ELF-1 (cell line): ENCODE data around the gene EEF1AKMT2.

Source experiments
- DNase-seq: peaks from one replicate; pipeline ENCODE4 v3.0.0-alpha.2; 2016; ENCODE audit warnings: low read depth, low spot score

Gene EEF1AKMT2

GRCh38 chr10:124721330-124722045 lies 70.2 kb downstream of the EEF1AKMT2 start:
- no peak for DNase-seq

GRCh38 chr10:124719213-124719851 lies 72.4 kb downstream of the EEF1AKMT2 start:
- DNase-seq, result no peak

GRCh38 chr10:124717911-124718741 lies 73.6 kb downstream of the EEF1AKMT2 start:
- no peak for DNase-seq

- no peak for DNase-seq
These were observed 74.5 kb downstream of the EEF1AKMT2 start for GRCh38 chr10:124717041-124717757.

GRCh38 chr10:124716369-124716768 lies 75.3 kb downstream of the EEF1AKMT2 start:
- DNase-seq, result no peak

- no peak for DNase-seq
These were observed 76.2 kb downstream of the EEF1AKMT2 start for GRCh38 chr10:124715439-124715838.

GRCh38 chr10:124713679-124714255 lies 77.9 kb downstream of the EEF1AKMT2 start:
- DNase-seq, result no peak

- no peak for DNase-seq
These were observed 78.8 kb downstream of the EEF1AKMT2 start for GRCh38 chr10:124712704-124713407.

GRCh38 chr10:124711145-124711544 lies 80.5 kb downstream of the EEF1AKMT2 start:
- DNase-seq, result no peak

- DNase-seq, result no peak
These were observed 81.3 kb downstream of the EEF1AKMT2 start for GRCh38 chr10:124710266-124710881.

GRCh38 chr10:124709861-124710260 lies 81.8 kb downstream of the EEF1AKMT2 start:
- no peak for DNase-seq

GRCh38 chr10:124708922-124709520 lies 82.7 kb downstream of the EEF1AKMT2 start:
- DNase-seq, result no peak

- peak; percentile 27 for DNase-seq
These were observed 83.4 kb downstream of the EEF1AKMT2 start for GRCh38 chr10:124708246-124708779.
